Measurements from ENCODE around the gene IGLL5.
A peak's percentile ranks its signal among the peaks of the same experiment; 100 is the strongest.

The IGLL5 gene

GRCh38 chr22:22887621-22888503, at the start of gene IGLL5:
IGLL5 (plus strand) TSS chr22:22887816; CDS start chr22:22888054, 238 bp downstream.
- no peak for DNase-seq

- no peak for DNase-seq
Observed at GRCh38 chr22:22838148-22838786, 49.3 kb upstream of the IGLL5 start.

- DNase-seq, result no peak
Observed at GRCh38 chr22:22839570-22840314, 47.9 kb upstream of the IGLL5 start.

- DNase-seq, result no peak
Observed at GRCh38 chr22:22840780-22841179, 46.8 kb upstream of the IGLL5 start.

- DNase-seq, result no peak
Observed at GRCh38 chr22:22841598-22841997, 46.0 kb upstream of the IGLL5 start.

- DNase-seq, result no peak
Observed at GRCh38 chr22:22842085-22842484, 45.5 kb upstream of the IGLL5 start.

- DNase-seq, result no peak
Observed at GRCh38 chr22:22843848-22844247, 43.8 kb upstream of the IGLL5 start.

GRCh38 chr22:22847241-22847640, 40.4 kb upstream of the IGLL5 start:
- no peak for DNase-seq

- DNase-seq, result peak; percentile 88
Observed at GRCh38 chr22:22848364-22848866, 39.2 kb upstream of the IGLL5 start.

GRCh38 chr22:22849640-22850610, 37.7 kb upstream of the IGLL5 start:
- no peak for DNase-seq

- DNase-seq, result no peak
Observed at GRCh38 chr22:22851969-22852368, 35.6 kb upstream of the IGLL5 start.

GRCh38 chr22:22853713-22854112, 33.9 kb upstream of the IGLL5 start:
- DNase-seq, result no peak

GRCh38 chr22:22854466-22854865, 33.1 kb upstream of the IGLL5 start:
- DNase-seq, result no peak

GRCh38 chr22:22855085-22855484, 32.5 kb upstream of the IGLL5 start:
- no peak for DNase-seq

- peak; percentile 71 for DNase-seq
Observed at GRCh38 chr22:22855617-22856308, 31.9 kb upstream of the IGLL5 start.

GRCh38 chr22:22856364-22856763, 31.3 kb upstream of the IGLL5 start:
- no peak for DNase-seq

GRCh38 chr22:22856885-22857606, 30.6 kb upstream of the IGLL5 start:
- DNase-seq, result no peak

- no peak for DNase-seq
Observed at GRCh38 chr22:22857607-22858558, 29.7 kb upstream of the IGLL5 start.

GRCh38 chr22:22858559-22858937, 29.1 kb upstream of the IGLL5 start:
- DNase-seq, result no peak

- no peak for DNase-seq
Observed at GRCh38 chr22:22863001-22863400, 24.6 kb upstream of the IGLL5 start.
